Tibial nerve (tissue), 4 donors: ENCODE results near the gene TARBP2. TPM values are rescaled to one million over a fixed set of nuclear protein-coding genes. Genes with fewer than 3 reads are reported as not detected.
A peak's percentile ranks its signal among the peaks of the same experiment; 100 is the strongest.

ENCODE experiments used
- DNase-seq, 2 donors: peaks; one replicate each; pipeline ENCODE4 v3.0.0-alpha.2; 2019; ENCODE audit warnings: low spot score in 2 of 2
- H3K27ac ChIP-seq, 4 donors: fragments of 200-600 bp; sonication (generic) in 3 of 4; one replicate each; pipeline ENCODE4 v1.5.1; 2017 to 2019; ENCODE audit warnings: mild to moderate bottlenecking in 1 of 4
- H3K27me3 ChIP-seq, 2 donors: fragments of 200-600 bp; sonication (generic) in 1 of 2; one replicate each; pipeline versions ENCODE4 v1.5.1 to v1.6.0; 2017 to 2019
- H3K36me3 ChIP-seq, 3 donors: fragments of 200-600 bp; sonication (generic); one replicate each; pipeline ENCODE4 v1.5.1; 2018 to 2019
- H3K4me1 ChIP-seq, 4 donors: fragments of 200-600 bp; sonication (generic) in 3 of 4; one replicate each; pipeline ENCODE4 v1.5.1; 2017 to 2019
- H3K4me3 ChIP-seq, 4 donors: fragments of 200-600 bp; sonication (generic) in 3 of 4; one replicate each; pipeline ENCODE4 v1.5.1; 2017 to 2019; ENCODE audit warnings: mild to moderate bottlenecking in 1 of 4, moderate library complexity in 1 of 4
- H3K9me3 ChIP-seq, 4 donors: fragments of 200-600 bp; sonication (generic) in 3 of 4; one replicate each; pipeline ENCODE4 v1.5.1; 2017 to 2019
- CTCF ChIP-seq, 5 experiments: fragments of 200-600 bp in 3 of 5; fragments of 450-650 bp in 2 of 5; sonication (generic) in 3 of 5; IDR thresholded peaks; one replicate each; pipeline ENCODE4 v1.5.1; 2016 to 2019; ENCODE audit warnings: antibody characterized with exemption in 5 of 5, mild to moderate bottlenecking in 3 of 5, moderate library complexity in 2 of 5
- EP300 ChIP-seq, 2 donors: sonication (generic); formaldehyde crosslinking; IDR thresholded peaks; one replicate each; pipeline ENCODE4 v1.6.1; 2017; ENCODE audit warnings: antibody characterized with exemption in 2 of 2, mild to moderate bottlenecking in 1 of 2
- POLR2A ChIP-seq, 2 donors: fragments of 450-650 bp; IDR thresholded peaks; one replicate each; pipeline ENCODE4 v1.6.1; 2017; ENCODE audit warnings: antibody characterized with exemption in 2 of 2, mild to moderate bottlenecking in 2 of 2, moderate library complexity in 2 of 2
- WGBS, 2 donors: methylation state at CpG; one replicate each; pipeline ENCODE4 v1.1.5; 2018; 5-methylcytosine and 5-hydroxymethylcytosine counted together
- total RNA-seq, 4 donors: library from RNA; depleted of rRNA; stranded (reverse); fragments of >200 nt; gene quantifications; one replicate each; pipeline ENCODE4 v1.1.0, GENCODE V29; 2016

Gene TARBP2
- total RNA-seq, 4 donors from 2014 or later, result 25.3 to 56.4 (median 36.1) TPM

- DNase-seq, result no peak
- 79 to 81% methylated on average over 9 of the region's 9 CpGs for WGBS, 2 donors
- H3K36me3 ChIP-seq, result peaks cover 8 to 98% (median 19%) of the 10 kb centered on the region in 3 donors
- H3K9me3 ChIP-seq, result no peaks in the 10 kb centered on the region
- no peak overlapping the region for H3K4me3 ChIP-seq
- no peak overlapping the region for H3K27ac ChIP-seq
- TF ChIP-seq CTCF (IDR thresholded peaks at IDR 0.05) (no peak), EP300 (IDR thresholded peaks at IDR 0.05) (no peak), POLR2A (IDR thresholded peaks at IDR 0.05) (no peak)
- no peaks in the 10 kb centered on the region for H3K27me3 ChIP-seq
- H3K4me1 ChIP-seq, result peaks cover 0 to 56% (median 15%) of the 10 kb centered on the region in 4 donors
Measured at GRCh38 chr12:53483225-53483978, 17.7 kb upstream of the TARBP2 start.

- peaks cover 8 to 92% (median 19%) of the 10 kb centered on the region in 3 donors for H3K36me3 ChIP-seq
- no peak for DNase-seq
- 82 to 85% methylated on average over 4 of the region's 4 CpGs for WGBS, 2 donors
Measured at GRCh38 chr12:53483979-53484377, 17.1 kb upstream of the TARBP2 start.

DNA sequence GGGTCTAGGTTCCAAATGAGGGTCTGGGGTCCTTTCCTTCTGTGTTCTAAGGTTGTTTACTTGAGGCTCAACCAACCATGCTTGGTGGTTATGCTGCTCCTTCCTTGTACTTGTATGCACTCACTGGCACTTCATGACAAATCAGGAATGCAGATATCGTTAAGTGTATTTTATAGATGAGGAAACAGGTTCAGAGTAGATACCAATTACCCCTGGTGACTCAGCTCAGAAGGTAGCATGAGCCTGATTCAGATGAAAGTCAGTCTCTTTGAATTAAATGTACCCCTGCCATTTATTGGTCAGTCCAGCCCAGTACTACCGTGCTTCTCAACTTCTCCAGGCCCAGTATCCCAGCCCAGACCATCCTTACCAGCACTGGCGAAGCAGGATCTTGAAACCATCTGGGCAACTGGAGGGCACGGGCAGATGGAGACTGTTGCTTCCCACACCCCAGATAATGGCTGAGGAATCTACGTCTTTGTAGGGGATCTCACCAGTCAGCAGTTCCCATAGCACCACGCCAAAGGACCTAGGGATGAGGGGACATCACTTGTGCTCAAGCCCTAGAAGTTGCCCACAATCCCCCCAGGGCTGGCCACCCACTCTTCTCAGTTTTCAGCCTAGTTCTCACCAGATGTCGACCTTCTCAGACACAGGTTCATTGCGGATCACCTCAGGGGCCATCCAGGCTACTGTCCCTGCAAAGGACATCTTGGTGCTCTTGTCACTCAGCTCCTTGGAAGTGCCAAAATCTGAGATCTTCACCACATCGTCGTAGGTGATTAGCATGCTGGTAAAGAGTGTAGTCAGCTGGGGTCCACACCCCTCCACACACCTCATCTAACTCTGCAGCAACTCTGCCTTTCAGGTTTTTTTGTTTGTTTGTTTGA is 16.2 kb upstream of the TARBP2 start:
- no peaks in the 10 kb centered on the region for H3K9me3 ChIP-seq
- TF ChIP-seq CTCF (IDR thresholded peaks at IDR 0.05), result no peak
- no peak for TF ChIP-seq POLR2A (IDR thresholded peaks at IDR 0.05)
- no peak for TF ChIP-seq EP300 (IDR thresholded peaks at IDR 0.05)
- H3K4me1 ChIP-seq, result peaks cover 0 to 43% (median 14%) of the 10 kb centered on the region in 4 donors
- WGBS, 2 donors, result 88 to 90% methylated on average over 10 of the region's 10 CpGs
- no peak overlapping the region for H3K27ac ChIP-seq
- DNase-seq, result no peak
- H3K36me3 ChIP-seq, result peaks cover 8 to 84% (median 19%) of the 10 kb centered on the region in 3 donors
- H3K27me3 ChIP-seq, result no peaks in the 10 kb centered on the region
- H3K4me3 ChIP-seq, result no peak overlapping the region

More at GRCh38 chr12:53483979-53484377, 17.1 kb upstream of the TARBP2 start:
- Histone ChIP-seq H3K9me3 (no peaks in the 10 kb centered on the region), H3K4me3 (no peak overlapping the region), H3K27me3 (no peaks in the 10 kb centered on the region), H3K27ac (no peak overlapping the region), H3K4me1 (peaks cover 0 to 51% (median 15%) of the 10 kb centered on the region in 4 donors)
- TF ChIP-seq POLR2A (IDR thresholded peaks at IDR 0.05) (no peak), EP300 (IDR thresholded peaks at IDR 0.05) (no peak), CTCF (IDR thresholded peaks at IDR 0.05) (no peak)

GRCh38 chr12:53485955-53486735 is 14.9 kb upstream of the TARBP2 start:
- no peak for DNase-seq
- Histone ChIP-seq H3K4me1 (peaks cover 0 to 31% (median 6%) of the 10 kb centered on the region in 4 donors), H3K4me3 (no peak overlapping the region), H3K27ac (peak overlapping the region in 1 of 4 donors; percentile 36), H3K36me3 (peaks cover 8 to 72% (median 17%) of the 10 kb centered on the region in 3 donors), H3K27me3 (no peaks in the 10 kb centered on the region), H3K9me3 (no peaks in the 10 kb centered on the region)
- TF ChIP-seq CTCF (IDR thresholded peaks at IDR 0.05) (no peak), EP300 (IDR thresholded peaks at IDR 0.05) (no peak), POLR2A (IDR thresholded peaks at IDR 0.05) (no peak)
- 95% methylated on average over 9 to 10 of the region's 10 CpGs for WGBS, 2 donors
